SIG-M5 treated with dmso at 0.1 percent for 504 hours (cell line): ENCODE results near the gene MIR17HG.

Experiments used
- DNase-seq: peaks from one replicate; lab custom pipeline; 2025; ENCODE audit not compliant: unreplicated experiment; lab: John Stamatoyannopoulos, UW

Gene MIR17HG

GRCh38 chr13:91368101-91368500 lies 20.6 kb downstream of the MIR17HG start:
- no peak for DNase-seq

- DNase-seq = no peak
These were observed 21.4 kb downstream of the MIR17HG start for GRCh38 chr13:91368676-91369440.

DNA sequence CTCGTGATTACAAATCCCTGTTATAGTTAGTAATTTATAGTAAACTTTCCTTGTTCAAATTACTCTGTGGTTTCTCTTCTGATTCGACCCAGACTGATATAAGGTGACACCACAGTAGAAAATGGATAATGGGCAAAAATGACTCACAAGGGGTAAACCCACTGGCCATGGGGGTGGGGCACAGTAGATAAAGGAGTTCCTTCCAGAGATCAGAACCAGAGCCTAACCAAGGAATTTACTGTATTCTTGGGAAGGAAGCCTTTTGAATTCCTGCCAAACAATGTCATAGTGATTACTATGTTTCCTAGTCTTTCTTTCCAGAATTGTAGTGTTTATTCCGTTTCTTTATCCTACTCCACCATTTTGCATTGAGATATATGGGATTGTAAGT lies 21.9 kb downstream of the MIR17HG start:
- no peak for DNase-seq

DNA sequence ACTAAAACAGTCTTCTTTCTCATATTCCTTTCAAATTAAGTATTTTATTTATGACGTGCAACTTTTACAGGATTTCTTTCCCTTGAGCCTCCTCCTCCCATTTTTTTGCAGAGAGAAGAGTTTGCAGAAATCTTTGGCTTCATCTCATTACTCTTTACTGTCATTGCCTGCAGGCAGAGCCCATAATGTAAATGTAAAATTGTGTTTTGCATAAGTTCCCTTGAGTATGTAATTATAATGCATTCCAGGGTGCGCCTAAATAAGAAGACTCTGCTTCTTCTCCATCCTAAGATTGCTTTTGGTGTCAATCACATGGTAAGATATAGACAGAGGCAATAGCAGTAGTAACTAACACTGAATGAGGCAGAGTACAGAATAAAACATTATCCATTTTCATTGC lies 23.0 kb downstream of the MIR17HG start:
- DNase-seq = no peak

DNA sequence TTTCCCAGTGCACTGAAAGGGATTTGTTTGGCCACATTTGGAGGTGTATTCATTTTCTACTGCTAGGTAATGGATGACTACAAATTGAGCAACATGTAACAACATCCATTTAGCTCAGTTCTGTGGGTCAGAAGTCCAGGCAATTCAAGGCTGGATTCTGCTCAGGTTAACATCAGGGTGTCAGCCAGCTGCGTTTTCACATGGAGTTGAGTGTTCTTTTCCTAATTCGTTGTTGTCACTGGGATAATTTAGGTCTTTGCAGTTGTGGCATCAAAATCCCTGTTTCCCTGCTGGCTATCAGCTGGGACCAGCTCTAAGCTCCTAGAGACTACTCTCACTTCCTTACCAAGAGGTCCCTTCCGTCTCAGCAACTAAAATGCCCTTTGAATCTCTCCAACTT lies 25.4 kb downstream of the MIR17HG start:
- DNase-seq = no peak

GRCh38 chr13:91375116-91375729 lies 27.7 kb downstream of the MIR17HG start:
- DNase-seq = peak; percentile 83

- peak; percentile 23 for DNase-seq
These were observed 33.9 kb downstream of the MIR17HG start for GRCh38 chr13:91381371-91381770.

- DNase-seq = no peak
These were observed 36.3 kb downstream of the MIR17HG start for GRCh38 chr13:91383836-91384235.

DNA sequence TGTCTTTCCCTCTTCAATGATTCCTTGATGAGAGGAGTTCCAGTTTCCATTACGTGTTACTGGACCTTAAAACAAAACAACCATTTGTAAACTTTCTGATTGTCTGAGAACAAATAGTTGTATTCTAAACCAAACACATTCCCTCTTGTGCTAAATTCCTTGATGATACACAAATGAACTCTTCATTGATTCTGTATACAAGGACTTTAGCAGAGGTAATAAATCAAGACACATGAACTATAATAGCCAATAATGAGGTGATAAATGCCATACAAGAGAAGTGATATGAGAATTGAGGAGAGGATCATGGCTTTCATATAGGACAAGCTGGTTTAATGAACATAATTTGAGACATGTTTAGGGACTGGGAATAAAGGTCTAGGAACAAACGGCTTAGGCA lies 37.4 kb downstream of the MIR17HG start:
- no peak for DNase-seq

- no peak for DNase-seq
These were observed 41.7 kb downstream of the MIR17HG start for GRCh38 chr13:91389186-91389585.

DNA sequence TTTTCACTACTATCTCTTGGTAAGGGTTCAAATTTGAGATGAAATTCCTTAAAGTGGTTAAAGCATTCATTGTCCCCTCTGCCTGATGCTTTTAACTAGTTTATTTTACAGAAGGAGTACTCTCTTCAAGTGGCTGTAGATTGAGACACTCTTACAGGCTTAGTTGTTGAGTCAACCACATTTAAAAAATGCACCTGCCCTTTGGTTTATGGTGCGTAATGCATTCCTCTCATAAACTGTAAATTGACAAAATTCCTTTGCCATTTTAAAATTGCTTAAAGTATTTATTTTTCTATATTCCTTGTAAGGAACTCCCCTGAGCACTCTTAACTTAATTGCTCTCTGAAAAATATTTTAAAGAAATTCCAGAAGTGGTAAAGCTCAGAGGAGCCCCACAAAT lies 50.1 kb downstream of the MIR17HG start:
- DNase-seq = no peak

- DNase-seq = peak; percentile 46
These were observed 51.1 kb downstream of the MIR17HG start, which contains the start of gene GPC5 for GRCh38 chr13:91398413-91399188. TSS of gene GPC5 (plus strand) at chr13:91398621.

- no peak for DNase-seq
These were observed 51.9 kb downstream of the MIR17HG start for GRCh38 chr13:91399189-91400062.

GRCh38 chr13:91400063-91400399 lies 52.5 kb downstream of the MIR17HG start:
- peak; percentile 10 for DNase-seq

- no peak for DNase-seq
These were observed 53.2 kb downstream of the MIR17HG start for GRCh38 chr13:91400671-91401070.

GRCh38 chr13:91401920-91402319 lies 54.4 kb downstream of the MIR17HG start:
- DNase-seq = peak; percentile 33
